Amniotic epithelial cell (primary cell): ENCODE measurements around the gene GJA5.
"Not testable (repeated sequence)": the region's sequence is repeated elsewhere in the genome, so short reads cannot be mapped to it uniquely, and the experiment has no call there.

Source experiments
- DNase-seq: peaks from one replicate; pipeline ENCODE4 v3.0.0-alpha.2; 2010; ENCODE audit warnings: low read depth

The GJA5 gene

DNA sequence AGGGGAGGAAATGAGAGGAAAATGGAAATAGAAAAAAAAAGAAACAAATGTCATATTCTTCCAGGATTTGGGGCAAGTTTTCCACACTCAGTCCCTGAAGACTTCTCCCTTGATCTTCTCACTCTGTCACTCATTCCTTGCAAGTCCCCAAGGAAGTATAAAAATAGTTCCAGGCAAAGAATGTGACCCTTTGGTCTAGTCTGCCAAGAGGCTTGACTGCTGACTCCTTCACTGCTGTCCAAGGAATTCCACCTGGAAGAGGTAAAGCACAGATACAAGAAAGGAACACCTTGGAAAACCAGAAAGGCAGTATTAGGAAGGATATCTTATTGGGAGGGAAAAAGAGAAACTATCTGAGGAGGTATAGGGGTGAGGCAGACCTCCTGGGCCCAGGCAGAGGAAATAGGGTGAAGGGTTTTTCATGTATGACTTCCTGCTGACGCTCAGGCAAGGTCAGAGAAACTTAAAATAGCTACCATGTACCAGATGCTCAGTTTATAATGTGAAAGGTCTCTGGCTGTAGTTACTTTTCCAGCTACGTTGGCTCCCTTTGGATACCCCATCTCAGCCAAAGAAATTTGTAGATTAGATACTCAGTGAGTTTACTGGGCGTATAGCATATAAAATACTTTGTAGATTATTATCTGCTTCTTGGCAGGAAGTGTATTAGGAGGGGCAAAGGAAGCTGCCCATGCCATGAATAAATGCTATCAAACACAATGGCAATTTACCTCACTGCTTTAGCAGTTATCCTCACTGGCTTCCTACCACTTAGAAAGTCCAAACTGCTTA, 2.0 kb upstream of the GJA5 start:
- DNase-seq, result no peak

DNA sequence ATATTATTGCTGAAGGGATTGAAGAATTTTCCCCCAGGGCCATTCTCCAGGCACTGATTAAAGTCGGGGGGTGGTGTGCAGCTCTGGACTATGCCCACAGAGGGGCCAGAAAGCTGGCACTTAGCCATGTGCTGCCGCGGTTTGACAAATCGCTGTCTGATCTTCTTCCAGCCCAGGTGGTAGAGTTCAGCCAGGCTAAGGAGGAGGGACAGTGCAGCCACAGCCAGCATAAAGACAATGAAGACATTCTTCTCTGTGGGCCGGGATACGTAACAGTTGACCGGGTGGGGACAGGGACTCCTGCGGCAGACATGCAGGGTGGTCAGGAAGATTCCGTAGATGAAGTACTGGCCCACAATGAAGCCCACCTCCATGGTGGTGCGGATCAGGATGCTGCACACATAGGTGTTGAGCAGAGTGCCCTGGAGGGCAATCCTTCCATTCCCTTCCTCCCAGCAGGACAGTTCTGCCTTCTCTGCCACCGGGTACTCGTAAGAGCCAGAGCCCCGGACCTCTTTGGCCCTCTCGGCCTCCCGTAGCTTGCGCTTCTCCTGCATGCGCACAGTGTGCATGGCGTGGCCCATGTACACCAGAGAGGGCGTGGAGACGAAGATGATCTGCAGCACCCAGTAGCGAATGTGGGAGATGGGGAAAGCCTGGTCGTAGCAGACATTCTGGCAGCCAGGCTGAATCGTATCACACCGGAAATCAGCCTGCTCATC, 1.9 kb downstream of the GJA5 start:
- DNase-seq, result no peak

DNA sequence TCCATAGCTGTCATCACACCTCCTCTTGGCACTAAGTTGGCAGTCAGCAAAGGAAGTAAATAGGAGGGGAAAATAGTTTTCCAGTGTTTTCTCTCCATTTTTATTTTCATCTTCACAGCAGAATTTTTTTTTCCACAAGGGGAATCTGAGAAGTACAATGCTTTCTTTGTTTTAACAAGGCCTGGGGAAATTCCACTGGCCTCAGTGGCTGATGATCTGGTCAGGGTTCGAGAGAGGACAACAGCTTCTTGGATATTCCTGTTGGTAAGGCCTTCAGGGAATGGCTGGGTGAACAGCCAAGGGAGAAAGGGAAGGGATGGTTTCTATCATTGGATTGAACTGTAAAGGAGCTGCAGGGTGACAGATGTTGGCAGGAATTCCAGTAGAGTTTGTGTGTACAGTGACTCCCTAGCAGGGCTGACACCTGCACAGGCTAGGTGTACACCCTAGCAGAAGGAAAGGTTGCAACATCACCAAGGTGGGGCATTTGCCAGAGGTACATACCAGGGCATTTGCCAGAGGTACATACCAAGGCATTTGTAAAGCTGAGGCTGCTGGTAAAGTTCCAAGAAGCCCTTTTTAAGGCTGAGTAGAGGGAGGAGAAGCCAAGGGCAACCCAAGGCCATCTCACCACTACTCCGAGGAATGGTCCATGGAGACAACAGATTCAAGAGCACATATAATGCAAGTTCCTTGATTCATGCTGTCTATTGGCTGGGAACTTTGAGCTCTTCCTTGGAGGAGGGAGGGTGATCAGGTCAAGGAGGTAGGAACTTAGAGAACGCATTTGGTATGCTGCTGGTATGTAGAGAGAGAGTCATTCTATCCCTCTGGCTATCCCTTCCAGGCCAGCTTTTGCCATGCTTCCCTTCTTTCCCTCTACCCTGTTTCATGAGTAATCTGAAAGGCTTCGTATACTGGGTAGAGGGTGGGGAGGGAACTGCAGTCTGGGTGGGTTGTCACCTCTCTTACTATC, 3.1 kb downstream of the GJA5 start:
- DNase-seq, result no peak

DNA sequence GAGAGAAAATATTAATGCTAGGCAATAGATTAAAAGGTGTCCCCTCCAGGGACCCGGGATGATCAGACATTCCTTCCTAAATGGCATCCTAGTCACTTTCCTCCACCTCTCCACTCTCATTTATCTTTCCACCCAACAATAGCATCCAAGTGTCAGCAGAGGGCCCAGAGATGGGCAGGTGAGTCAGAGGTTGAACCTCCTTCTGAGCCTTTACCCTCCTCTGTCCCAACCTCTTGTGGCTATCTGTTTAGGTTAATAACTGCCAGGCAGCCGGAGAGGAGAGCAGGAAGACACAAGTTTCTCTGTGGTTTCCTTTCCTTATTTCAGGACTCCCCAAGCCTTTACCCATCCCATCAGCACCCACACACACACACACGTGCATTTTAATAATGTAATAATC, 4.1 kb downstream of the GJA5 start:
- no peak for DNase-seq

GRCh38 chr1:147754661-147755060, 5.7 kb downstream of the GJA5 start:
- DNase-seq, result no peak

DNA sequence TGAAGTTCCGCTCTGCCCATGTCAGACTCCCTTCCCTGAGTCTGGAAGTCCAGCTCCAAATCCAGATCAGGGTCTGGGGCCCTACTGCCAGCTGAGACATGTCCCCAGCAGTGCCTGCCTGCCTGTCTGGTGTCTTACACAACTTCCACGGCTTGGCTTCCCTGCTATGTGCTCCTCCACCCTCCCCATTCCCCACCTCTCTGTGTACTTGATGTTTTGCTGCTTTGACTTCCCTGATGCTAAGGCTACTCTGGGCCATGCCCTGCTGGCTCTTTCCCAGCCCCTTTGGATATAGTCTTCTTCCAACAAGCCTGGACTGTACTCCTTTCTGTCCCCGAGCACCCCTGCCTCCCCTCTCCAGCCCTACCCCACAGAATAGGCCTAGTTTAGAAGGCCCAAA, 7.3 kb downstream of the GJA5 start:
- DNase-seq, result no peak

DNA sequence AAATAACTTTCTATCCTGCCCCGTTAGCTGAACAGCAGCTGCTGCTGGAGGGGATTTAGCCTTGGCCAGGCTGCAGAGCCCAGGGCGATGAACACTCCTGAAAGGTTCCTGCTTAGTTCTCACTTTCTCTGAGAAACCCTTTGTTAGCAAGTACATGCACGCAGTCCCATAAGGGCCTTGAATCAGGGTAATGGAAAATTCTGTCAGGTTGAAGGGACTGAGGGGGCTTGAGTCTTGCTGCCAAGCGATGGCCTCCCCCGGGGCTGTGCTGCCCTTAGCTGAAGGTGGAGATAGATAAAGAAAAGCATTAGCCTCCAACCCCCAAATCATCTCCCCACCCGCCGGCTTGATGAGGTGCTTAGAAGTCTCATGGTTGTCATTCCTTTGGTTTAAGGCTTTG, 7.9 kb downstream of the GJA5 start:
- DNase-seq, result no peak

GRCh38 chr1:147751346-147751745, 9.1 kb downstream of the GJA5 start:
- DNase-seq, result no peak

DNA sequence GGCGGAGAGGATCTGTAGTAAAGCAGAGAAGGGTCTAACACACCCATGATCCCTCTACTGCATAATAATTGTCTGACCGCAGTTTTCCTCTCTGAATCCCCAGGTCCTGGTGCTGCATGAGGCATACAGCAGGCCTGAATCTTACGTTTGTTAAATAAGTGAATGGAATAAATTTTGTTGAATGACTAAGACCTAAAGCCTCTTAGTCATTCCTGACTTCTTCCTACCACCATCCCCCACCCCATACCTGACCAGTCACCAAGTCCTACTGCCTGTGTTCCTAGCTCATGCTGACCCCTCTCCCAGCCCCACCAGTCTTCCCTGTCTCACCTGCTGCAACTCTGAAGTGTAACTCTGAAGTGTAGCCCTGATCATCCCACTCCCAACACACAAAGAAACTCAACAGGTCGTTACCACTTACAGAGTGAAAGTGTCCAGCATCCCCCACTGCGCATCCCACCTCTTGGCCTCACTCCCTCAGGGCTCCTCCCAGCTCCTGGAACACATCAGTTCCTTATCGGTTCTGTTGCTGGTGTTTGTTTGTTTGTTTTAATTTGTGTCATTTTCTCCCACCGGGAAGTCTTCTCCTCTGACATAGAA, 9.7 kb downstream of the GJA5 start:
- DNase-seq, result no peak

- no peak for DNase-seq
These were observed 10.6 kb downstream of the GJA5 start for GRCh38 chr1:147749792-147750191.

- DNase-seq, result no peak
These were observed 11.6 kb downstream of the GJA5 start for GRCh38 chr1:147748676-147749350.

GRCh38 chr1:147747966-147748365, 12.4 kb downstream of the GJA5 start:
- no peak for DNase-seq

DNA sequence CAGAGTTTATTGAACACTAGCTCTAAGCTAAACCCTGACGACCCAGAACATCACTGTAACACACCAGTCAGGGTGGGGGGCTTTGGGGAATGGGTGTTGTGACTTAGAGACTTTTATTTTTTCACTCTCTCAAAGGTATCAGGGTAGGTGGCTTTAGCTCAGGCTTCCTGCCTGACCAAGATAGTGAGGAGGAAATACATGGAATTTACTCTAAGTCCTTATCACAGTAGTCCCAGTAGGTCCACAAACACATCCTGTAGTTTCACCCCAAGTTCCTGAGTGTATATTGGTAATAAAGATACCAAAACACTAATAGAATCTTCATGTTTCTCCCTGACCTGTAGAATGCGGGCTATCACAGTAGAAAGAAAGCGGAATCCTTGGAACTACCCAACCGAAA, 15.1 kb downstream of the GJA5 start:
- DNase-seq, result no peak

DNA sequence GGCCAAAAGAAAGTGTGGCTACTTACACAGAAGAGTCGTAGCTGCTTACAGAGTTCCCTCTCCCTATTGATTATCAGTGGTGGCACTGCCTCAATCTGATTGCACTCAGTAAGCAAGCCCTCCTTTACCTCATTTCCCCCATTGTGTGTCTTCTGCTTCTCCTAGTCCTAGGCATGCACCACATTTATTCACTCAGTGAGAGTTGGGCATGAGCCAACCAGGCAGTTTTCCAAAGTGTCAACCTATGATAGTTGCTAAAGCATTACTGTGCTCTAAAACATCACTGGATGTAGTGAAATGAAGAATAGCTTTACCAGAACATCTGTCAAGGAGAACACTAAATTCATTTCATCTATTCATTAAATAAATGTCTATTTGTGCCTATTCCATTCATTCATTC, 19.3 kb downstream of the GJA5 start:
- DNase-seq, result no peak

- no peak for DNase-seq
These were observed 20.0 kb downstream of the GJA5 start for GRCh38 chr1:147740391-147740790.

- DNase-seq, result no peak
These were observed 21.5 kb downstream of the GJA5 start for GRCh38 chr1:147738739-147739476.

GRCh38 chr1:147738129-147738528, 22.3 kb downstream of the GJA5 start:
- no peak for DNase-seq

DNA sequence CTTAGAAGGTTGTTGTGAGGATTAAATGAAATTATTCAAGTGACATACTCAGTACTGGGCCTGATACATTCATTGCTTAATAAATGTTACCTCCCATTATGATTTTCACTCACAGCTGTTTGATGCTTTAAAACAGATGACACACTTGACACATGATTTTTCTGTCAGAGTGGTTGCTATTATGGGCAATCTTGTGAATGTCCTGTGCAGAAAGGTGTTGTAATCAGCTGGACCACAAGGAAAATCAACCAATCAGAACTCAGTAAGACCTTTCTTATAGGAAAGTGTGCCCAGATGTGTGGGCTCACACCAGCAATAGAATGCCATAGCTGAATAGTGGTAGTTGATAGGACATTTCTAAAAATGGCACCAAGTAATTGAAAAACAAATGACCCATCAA, 23.5 kb downstream of the GJA5 start:
- DNase-seq, result no peak

- no peak for DNase-seq
These were observed 25.0 kb downstream of the GJA5 start for GRCh38 chr1:147735423-147735822.

GRCh38 chr1:147734291-147734841, 26.0 kb downstream of the GJA5 start:
- DNase-seq, result not testable (repeated sequence)
